ENCODE results near the gene RMND1.

Gene RMND1

DNA sequence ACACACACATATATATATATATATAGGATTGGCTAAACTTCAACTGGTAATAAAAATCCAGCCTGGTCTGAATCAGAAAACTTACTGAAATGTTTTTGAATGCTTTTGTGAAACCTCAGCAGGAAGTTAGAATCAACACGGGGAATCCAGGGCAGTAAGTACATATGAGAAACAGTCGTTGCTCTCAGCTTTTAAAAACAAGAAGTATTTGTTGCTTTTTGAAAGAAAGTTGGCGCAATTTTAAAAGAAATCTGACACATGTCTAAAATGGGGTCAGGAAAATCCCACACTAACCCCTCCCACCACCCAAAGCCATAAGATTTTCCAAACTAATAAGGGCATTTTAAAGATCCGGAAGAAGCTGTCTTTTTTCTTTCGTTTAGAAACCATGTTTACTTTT, 30.4 kb upstream of the RMND1 start:
- no peaks in the 10 kb centered on the region for H3K36me3 ChIP-seq (ENCODE audit: insufficient read depth, low read length)
- no peaks in the 10 kb centered on the region for H3K27me3 ChIP-seq (ENCODE audit: insufficient read depth, low read length)
- H3K4me3 ChIP-seq (ENCODE audit: low read depth, low read length, poor library complexity, severe bottlenecking), result no peak overlapping the region
- no peak overlapping the region for H3K27ac ChIP-seq (ENCODE audit: low read depth, low read length, poor library complexity, severe bottlenecking)
- no peaks in the 10 kb centered on the region for H3F3A ChIP-seq (ENCODE audit: insufficient read depth, low read length)
- H2AFZ ChIP-seq (ENCODE audit: low read length), result no peak overlapping the region
- H3K79me2 ChIP-seq (ENCODE audit: insufficient read depth, low read length), result no peaks in the 10 kb centered on the region
- H3K4me2 ChIP-seq (ENCODE audit: low read length), result no peak overlapping the region
- TF ChIP-seq EZH2 (IDR thresholded peaks at IDR 0.05; ENCODE audit: borderline replicate concordance, low read length), result no peak
- TF ChIP-seq CTCF (IDR thresholded peaks at IDR 0.05; ENCODE audit: low read length), result no peak
- H3K9ac ChIP-seq (ENCODE audit: low read length), result no peak overlapping the region
- H3K4me1 ChIP-seq (ENCODE audit: insufficient read depth, low read length, severe bottlenecking), result peaks cover 9% of the 10 kb centered on the region
- H3K9me3 ChIP-seq (ENCODE audit: low read length), result no peaks in the 10 kb centered on the region
- no peaks in the 10 kb centered on the region for H3K9me2 ChIP-seq (ENCODE audit: low read depth, low read length)
- H4K20me1 ChIP-seq (ENCODE audit: insufficient read depth, low read length), result no peaks in the 10 kb centered on the region

DNA sequence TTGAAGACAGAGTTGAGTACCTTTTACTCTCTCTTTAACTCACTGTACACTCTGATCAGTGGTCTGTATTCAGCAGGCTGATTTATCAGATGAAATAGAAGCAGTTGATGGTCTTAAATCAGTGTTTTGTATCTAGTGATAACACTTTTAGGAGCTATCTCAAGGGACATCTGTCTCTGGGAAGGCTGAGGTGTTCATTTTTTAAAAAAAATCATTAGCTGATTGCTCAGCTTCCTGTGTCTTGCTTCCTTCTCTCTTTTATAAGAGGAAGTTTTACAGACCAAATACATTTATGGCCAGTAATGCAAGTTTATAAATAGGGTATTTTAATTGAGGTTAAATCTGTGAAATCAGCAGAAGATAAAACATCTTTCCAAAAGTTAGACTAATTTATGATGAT, 29.9 kb upstream of the RMND1 start:
- no peaks in the 10 kb centered on the region for H3K79me2 ChIP-seq (ENCODE audit: insufficient read depth, low read length)
- TF ChIP-seq EZH2 (IDR thresholded peaks at IDR 0.05; ENCODE audit: borderline replicate concordance, low read length) (no peak), CTCF (IDR thresholded peaks at IDR 0.05; ENCODE audit: low read length) (no peak)

GRCh38 chr6:151478670-151479069, 26.7 kb upstream of the RMND1 start:
- no peak overlapping the region for H3K9ac ChIP-seq (ENCODE audit: low read length)
- H3K36me3 ChIP-seq (ENCODE audit: insufficient read depth, low read length), result no peaks in the 10 kb centered on the region
- no peak overlapping the region for H3K27ac ChIP-seq (ENCODE audit: low read depth, low read length, poor library complexity, severe bottlenecking)
- TF ChIP-seq CTCF (IDR thresholded peaks at IDR 0.05; ENCODE audit: low read length) (no peak), EZH2 (IDR thresholded peaks at IDR 0.05; ENCODE audit: borderline replicate concordance, low read length) (no peak)
- H3K9me3 ChIP-seq (ENCODE audit: low read length), result no peaks in the 10 kb centered on the region
- H4K20me1 ChIP-seq (ENCODE audit: insufficient read depth, low read length), result no peaks in the 10 kb centered on the region
- H3K79me2 ChIP-seq (ENCODE audit: insufficient read depth, low read length), result no peaks in the 10 kb centered on the region
- H3K27me3 ChIP-seq (ENCODE audit: insufficient read depth, low read length), result no peaks in the 10 kb centered on the region
- H3F3A ChIP-seq (ENCODE audit: insufficient read depth, low read length), result no peaks in the 10 kb centered on the region
- no peak overlapping the region for H3K4me3 ChIP-seq (ENCODE audit: low read depth, low read length, poor library complexity, severe bottlenecking)
- no peaks in the 10 kb centered on the region for H3K9me2 ChIP-seq (ENCODE audit: low read depth, low read length)
- peaks cover 24% of the 10 kb centered on the region for H3K4me1 ChIP-seq (ENCODE audit: insufficient read depth, low read length, severe bottlenecking)
- H2AFZ ChIP-seq (ENCODE audit: low read length), result no peak overlapping the region
- no peak overlapping the region for H3K4me2 ChIP-seq (ENCODE audit: low read length)

More for the DNA sequence above, 29.9 kb upstream of the RMND1 start:
- H2AFZ ChIP-seq (ENCODE audit: low read length), result no peak overlapping the region
- no peaks in the 10 kb centered on the region for H3K36me3 ChIP-seq (ENCODE audit: insufficient read depth, low read length)
- H3K27me3 ChIP-seq (ENCODE audit: insufficient read depth, low read length), result no peaks in the 10 kb centered on the region
- H3K4me1 ChIP-seq (ENCODE audit: insufficient read depth, low read length, severe bottlenecking), result peaks cover 9% of the 10 kb centered on the region
- no peak overlapping the region for H3K4me3 ChIP-seq (ENCODE audit: low read depth, low read length, poor library complexity, severe bottlenecking)
- no peaks in the 10 kb centered on the region for H3K9me2 ChIP-seq (ENCODE audit: low read depth, low read length)
- no peaks in the 10 kb centered on the region for H3F3A ChIP-seq (ENCODE audit: insufficient read depth, low read length)
- H3K9me3 ChIP-seq (ENCODE audit: low read length), result no peaks in the 10 kb centered on the region
- no peak overlapping the region for H3K27ac ChIP-seq (ENCODE audit: low read depth, low read length, poor library complexity, severe bottlenecking)
- H3K4me2 ChIP-seq (ENCODE audit: low read length), result no peak overlapping the region
- no peaks in the 10 kb centered on the region for H4K20me1 ChIP-seq (ENCODE audit: insufficient read depth, low read length)
- no peak overlapping the region for H3K9ac ChIP-seq (ENCODE audit: low read length)

Measured in OCI-LY1 (cell line).